Panc1 (cell line): ENCODE measurements around the gene FZD7. TPM values are rescaled to one million over a fixed set of nuclear protein-coding genes. Genes with fewer than 3 reads are reported as not detected.

Experiments used
- ATAC-seq: fragments of 200-7000 bp; cut with Tn5 transposase; 2 replicates; pipeline ENCODE4 v1.9.1; 2020; ENCODE audit warnings: mild to moderate bottlenecking, moderate library complexity
- BruUV-seq: library from RNA; stranded (reverse); fragments of 400-500 nt; replicated peaks from 2 replicates; lab custom pipeline; 2021; lab: Mats Ljungman, UMichigan
- CTCF ChIA-PET: fragments of 300-600 bp; sonication (Branson Sonifier 250); formaldehyde crosslinking; loops from one replicate; lab custom pipeline; 2022; ENCODE audit warnings: antibody characterized with exemption; lab: Charles Lee
- POLR2A ChIA-PET: fragments of 300-600 bp; sonication (Branson Sonifier 250); formaldehyde crosslinking; loops from one replicate; lab custom pipeline; 2022; ENCODE audit warnings: antibody characterized with exemption; lab: Charles Lee
- DNase-seq: peaks from one replicate; pipeline ENCODE4 v3.0.0-alpha.2; 2010; ENCODE audit warnings: low read depth, low spot score
- H3K27ac ChIP-seq: 2 replicates; pipeline ENCODE4 v1.5.1; 2011; ENCODE audit warnings: mild to moderate bottlenecking, low read length, inconsistent platforms
- H3K27me3 ChIP-seq: fragments of 200-500 bp; sonication (Bioruptor generic); 2 replicates; pipeline ENCODE4 v1.6.0; 2014; ENCODE audit warnings: low read length, inconsistent platforms; ENCODE audit not compliant: control insufficient read depth, insufficient read depth
- H3K36me3 ChIP-seq: fragments of 200-500 bp; sonication (Bioruptor generic); 2 replicates; pipeline ENCODE4 v1.5.1; 2014; ENCODE audit warnings: inconsistent platforms, mild to moderate bottlenecking, low read length, moderate library complexity; ENCODE audit not compliant: control insufficient read depth, insufficient read depth
- H3K4me1 ChIP-seq: 2 replicates; pipeline ENCODE4 v1.5.1; 2011; ENCODE audit warnings: inconsistent platforms, mild to moderate bottlenecking, low read length, moderate library complexity; ENCODE audit not compliant: control insufficient read depth, insufficient read depth
- H3K4me3 ChIP-seq, 2 experiments: 2 replicates each; pipeline ENCODE4 v1.5.1; 2011 to 2012; ENCODE audit warnings: low read depth in 2 of 2, low read length in 2 of 2, mild to moderate bottlenecking in 2 of 2, inconsistent platforms in 1 of 2, moderate library complexity in 1 of 2
- H3K9me3 ChIP-seq: fragments of 200-500 bp; sonication (Bioruptor generic); 2 replicates; pipeline ENCODE4 v1.5.1; 2014; ENCODE audit warnings: low read depth, mild to moderate bottlenecking, inconsistent platforms, low read length, moderate library complexity; ENCODE audit not compliant: control insufficient read depth, insufficient read depth
- CTCF ChIP-seq: fragments of 450-650 bp; IDR thresholded peaks from 2 replicates; pipeline ENCODE4 v1.5.1; 2017; ENCODE audit warnings: mild to moderate bottlenecking
- POLR2AphosphoS5 ChIP-seq: IDR thresholded peaks from 2 replicates; pipeline ENCODE4 v1.6.1; 2012; ENCODE audit warnings: mild to moderate bottlenecking, low read depth, low read length, moderate library complexity
- REST ChIP-seq, 2 experiments: IDR thresholded peaks; 2 replicates each; pipeline ENCODE4 v1.6.1; 2011 to 2012; ENCODE audit warnings: low read depth in 2 of 2, control low read depth in 1 of 2, low read length in 1 of 2, mild to moderate bottlenecking in 1 of 2, moderate library complexity in 1 of 2; ENCODE audit not compliant: insufficient read depth in 1 of 2
- SIN3A ChIP-seq: IDR thresholded peaks from 2 replicates; pipeline ENCODE4 v1.6.1; 2012; ENCODE audit warnings: low read depth, mild to moderate bottlenecking, low read length, moderate library complexity, borderline replicate concordance; ENCODE audit not compliant: insufficient read depth
- TCF7L2 ChIP-seq: IDR thresholded peaks from 2 replicates; pipeline ENCODE4 v1.6.1; 2011; ENCODE audit warnings: mild to moderate bottlenecking, low read depth, low read length, inconsistent platforms
- in situ Hi-C: cut with HindIII; loops from 2 replicates; pipeline ENCODE4 v1.10.0; 2016; ENCODE audit warnings: low sequenced_read_pairs, low pct_unique_long_range_greater_than_20kb
- intact Hi-C: fragments of 100-400 bp; cut with micrococcal nuclease; formaldehyde crosslinking; loops from one replicate; pipeline ENCODE4 v1.10.0; 2022; ENCODE audit not compliant: unreplicated experiment
- total RNA-seq: library from RNA; stranded (reverse); gene quantifications from one replicate; pipeline ENCODE4 v1.2.1, GENCODE V29; 2021; ENCODE audit not compliant: unreplicated experiment

FZD7 gene
- total RNA-seq, 1 experiment from 2014 or later = 38.1 TPM

- in situ Hi-C loops = no loop called here
- CTCF ChIA-PET = interaction anchor here (0.6 kb wide), 1 partner anchor 547 kb away, joined by 4 read pairs; no protein-coding TSS in a partner anchor
Observed at GRCh38 chr2:202025816-202026215, 7.8 kb upstream of the FZD7 start.

GRCh38 chr2:202026507-202026906 lies 7.1 kb upstream of the FZD7 start:
- no peak overlapping the region for H3K4me3 ChIP-seq
- ATAC-seq (no peak), DNase-seq (no peak)
- ChIA-PET CTCF (no interaction called here), POLR2A (no interaction called here)
- intact Hi-C loops (no loop called here), in situ Hi-C loops (no loop called here)
- H3K27me3 ChIP-seq = no peaks in the 10 kb centered on the region
- H3K36me3 ChIP-seq = no peaks in the 10 kb centered on the region
- 0 out of 2 replicates have a peak, but pooled peaks cover 1% of the 10 kb centered on the region for H3K4me1 ChIP-seq
- no peak for TF ChIP-seq REST (IDR thresholded peaks at IDR 0.05; ENCODE audit: insufficient read depth in 1 of 2, low read depth in 2 of 2, low read length in 1 of 2)
- no peak for TF ChIP-seq SIN3A
- no peak for TF ChIP-seq POLR2AphosphoS5
- TF ChIP-seq CTCF = no peak
- TF ChIP-seq TCF7L2 = no peak
- H3K27ac ChIP-seq = peak overlapping the region; percentile 52; the same call in 1 of the 2 replicates
- no TSS peak for BruUV-seq
- H3K9me3 ChIP-seq = no peaks in the 10 kb centered on the region

More at GRCh38 chr2:202025816-202026215, 7.8 kb upstream of the FZD7 start:
- H3K27me3 ChIP-seq = no peaks in the 10 kb centered on the region
- H3K9me3 ChIP-seq = no peaks in the 10 kb centered on the region
- DNase-seq = no peak
- H3K27ac ChIP-seq = no peak overlapping the region; the same call in 1 of the 2 replicates
- H3K4me3 ChIP-seq = no peak overlapping the region
- TF ChIP-seq TCF7L2 (no peak), CTCF (no peak), SIN3A (no peak)
- no peaks in the 10 kb centered on the region for H3K36me3 ChIP-seq
- intact Hi-C loops = no loop called here
- POLR2A ChIA-PET = no interaction called here
- no peaks in the 10 kb centered on the region for H3K4me1 ChIP-seq
- no peak for ATAC-seq
- no TSS peak for BruUV-seq
